Activated CD4-positive, alpha-beta T cell treated with anti-CD3 and anti-CD28 coated beads for 24 hours (primary cell): Measurements from ENCODE around the gene CEP83.

Experiments
- DNase-seq, 2 donors: peaks; one replicate each; pipeline ENCODE4 v3.0.0-alpha.2; 2020; ENCODE audit warnings: low read depth in 2 of 2

CEP83 gene

GRCh38 chr12:94269316-94269999, 190.2 kb downstream of the CEP83 start:
- no peak for DNase-seq

GRCh38 chr12:94267921-94268471, 191.7 kb downstream of the CEP83 start:
- no peak for DNase-seq

- DNase-seq, result no peak
Measured at GRCh38 chr12:94267537-94267872, 192.2 kb downstream of the CEP83 start.

- DNase-seq, result no peak
Measured at GRCh38 chr12:94266796-94267536, 192.7 kb downstream of the CEP83 start.

GRCh38 chr12:94265966-94266745, 193.5 kb downstream of the CEP83 start:
- no peak for DNase-seq

GRCh38 chr12:94265539-94265938, 194.1 kb downstream of the CEP83 start:
- no peak for DNase-seq

- DNase-seq, result no peak
Measured at GRCh38 chr12:94264736-94265485, 194.8 kb downstream of the CEP83 start.

GRCh38 chr12:94263905-94264561, 195.6 kb downstream of the CEP83 start:
- DNase-seq, result no peak

GRCh38 chr12:94263011-94263811, 196.5 kb downstream of the CEP83 start:
- DNase-seq, result peak; percentile 47 to 56

- DNase-seq, result peak; percentile 46 to 48
Measured at GRCh38 chr12:94262228-94263010, 197.2 kb downstream of the CEP83 start.

- DNase-seq, result no peak
Measured at GRCh38 chr12:94261786-94262185, 197.9 kb downstream of the CEP83 start.

GRCh38 chr12:94261119-94261518, 198.5 kb downstream of the CEP83 start:
- no peak for DNase-seq

GRCh38 chr12:94260717-94261116, 198.9 kb downstream of the CEP83 start:
- no peak for DNase-seq

- DNase-seq, result no peak
Measured at GRCh38 chr12:94260017-94260416, 199.7 kb downstream of the CEP83 start.

GRCh38 chr12:94258593-94258992, 201.1 kb downstream of the CEP83 start:
- no peak for DNase-seq
